NT2/D1 (cell line): ENCODE data around the gene PHGDH.

Source experiments
- SUZ12 ChIP-seq: IDR thresholded peaks from 2 replicates; pipeline ENCODE4 v1.6.1; 2011; ENCODE audit not compliant: insufficient read length, insufficient read depth; ENCODE audit errors: extremely low read depth
- YY1 ChIP-seq: IDR thresholded peaks from 2 replicates; pipeline ENCODE4 v1.6.1; 2011; ENCODE audit not compliant: insufficient read length, insufficient read depth
- ZNF274 ChIP-seq: IDR thresholded peaks from 2 replicates; pipeline ENCODE4 v1.6.1; 2011; ENCODE audit warnings: mild to moderate bottlenecking, low read depth, low read length

DNA sequence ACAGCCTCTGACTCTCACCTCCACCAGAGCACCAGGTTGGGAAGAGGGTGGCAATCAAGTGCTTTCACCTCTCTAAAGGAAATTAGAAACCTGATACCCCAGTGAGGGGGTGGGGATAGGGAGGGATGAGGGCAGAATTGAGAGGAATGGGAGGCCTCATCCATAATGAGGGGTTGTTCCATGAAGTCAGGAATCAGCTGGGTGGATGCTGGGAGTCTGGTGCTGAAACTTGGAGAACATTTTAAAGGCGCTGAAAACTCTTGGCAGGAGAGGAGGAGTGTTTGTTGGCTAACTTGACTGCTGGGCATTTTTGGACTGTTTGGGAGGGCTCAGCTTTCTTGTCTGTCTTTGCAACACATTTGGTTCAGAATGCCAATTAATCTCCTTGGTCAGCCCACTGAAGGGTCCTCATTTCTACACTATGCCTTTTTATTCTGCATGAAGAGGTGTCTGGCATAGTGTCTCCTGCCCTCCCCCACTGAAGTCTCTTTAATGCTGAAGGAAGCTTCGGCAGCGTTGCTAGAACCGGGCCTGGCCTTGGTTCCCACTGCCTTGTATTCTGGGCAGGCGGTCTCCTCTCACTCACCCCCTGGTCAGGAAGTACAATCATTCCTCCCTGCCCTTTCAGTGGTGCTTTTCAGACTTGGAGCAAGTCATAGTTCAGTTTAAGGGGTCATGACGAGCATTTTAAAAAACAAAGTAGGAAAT, 2.2 kb downstream of the PHGDH start:
- TF ChIP-seq SUZ12, result no peak
- TF ChIP-seq ZNF274, result no peak
- no peak for TF ChIP-seq YY1
